ENCODE results near the gene SUFU. TPM values are rescaled to one million over a fixed set of nuclear protein-coding genes. Genes with fewer than 3 reads are reported as not detected.
A peak's percentile ranks its signal among the peaks of the same experiment; 100 is the strongest.
"Not testable (repeated sequence)": the region's sequence is repeated elsewhere in the genome, so short reads cannot be mapped to it uniquely, and the experiment has no call there.

SUFU gene
- total RNA-seq, result 10 to 100 TPM in 1 of 2 donors, 1 to 10 TPM in 1; 6.8 to 10.9 TPM

DNA sequence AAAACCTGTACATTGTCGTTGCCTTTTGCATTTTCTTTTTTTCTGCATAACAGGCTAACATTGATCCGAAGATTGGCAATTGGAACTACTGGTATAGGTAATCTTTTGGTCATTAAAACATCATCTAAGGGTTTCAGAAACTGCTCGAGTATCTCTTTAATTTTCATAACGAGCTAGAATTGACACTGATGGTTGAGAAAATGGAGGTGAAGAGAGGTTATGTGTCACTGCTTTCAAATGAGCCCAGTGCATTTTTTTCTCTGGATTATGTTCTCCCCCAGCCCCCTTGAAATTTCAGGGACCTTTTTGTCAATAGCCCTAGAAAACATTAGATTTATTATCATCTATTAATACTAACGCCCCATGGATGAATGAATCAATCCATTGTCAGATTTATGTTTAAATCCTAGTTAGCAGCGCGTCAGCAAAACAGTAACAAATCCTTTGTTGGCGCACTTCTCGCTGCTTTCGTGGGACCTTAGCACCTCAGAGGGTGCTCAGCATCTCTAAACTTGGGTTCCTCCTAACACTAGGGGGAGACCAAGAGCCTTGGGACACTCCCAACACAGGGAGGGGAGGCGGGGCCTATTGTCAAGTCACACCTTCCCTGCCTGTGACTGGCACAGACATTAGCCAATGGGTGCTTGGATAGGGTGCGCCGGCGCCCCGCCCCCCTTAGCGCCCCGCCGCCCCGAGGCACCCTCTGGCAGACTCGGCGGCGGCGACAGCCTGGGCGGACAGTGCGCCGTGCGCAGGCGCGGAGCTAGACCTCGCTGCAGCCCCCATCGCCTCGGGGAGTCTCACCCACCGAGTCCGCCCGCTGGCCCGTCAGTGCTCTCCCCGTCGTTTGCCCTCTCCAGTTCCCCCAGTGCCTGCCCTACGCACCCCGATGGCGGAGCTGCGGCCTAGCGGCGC is at the start of gene SUFU:
TSS of gene SUFU (plus strand) at position 709 of the 915 bp plus-strand sequence. CDS start at position 890, 181 bp downstream.
- peaks cover 17 to 29% of the 10 kb centered on the region in 2 donors for H3K4me1 Mint-ChIP-seq (ENCODE audit: low read depth in 2 of 2)

DNA sequence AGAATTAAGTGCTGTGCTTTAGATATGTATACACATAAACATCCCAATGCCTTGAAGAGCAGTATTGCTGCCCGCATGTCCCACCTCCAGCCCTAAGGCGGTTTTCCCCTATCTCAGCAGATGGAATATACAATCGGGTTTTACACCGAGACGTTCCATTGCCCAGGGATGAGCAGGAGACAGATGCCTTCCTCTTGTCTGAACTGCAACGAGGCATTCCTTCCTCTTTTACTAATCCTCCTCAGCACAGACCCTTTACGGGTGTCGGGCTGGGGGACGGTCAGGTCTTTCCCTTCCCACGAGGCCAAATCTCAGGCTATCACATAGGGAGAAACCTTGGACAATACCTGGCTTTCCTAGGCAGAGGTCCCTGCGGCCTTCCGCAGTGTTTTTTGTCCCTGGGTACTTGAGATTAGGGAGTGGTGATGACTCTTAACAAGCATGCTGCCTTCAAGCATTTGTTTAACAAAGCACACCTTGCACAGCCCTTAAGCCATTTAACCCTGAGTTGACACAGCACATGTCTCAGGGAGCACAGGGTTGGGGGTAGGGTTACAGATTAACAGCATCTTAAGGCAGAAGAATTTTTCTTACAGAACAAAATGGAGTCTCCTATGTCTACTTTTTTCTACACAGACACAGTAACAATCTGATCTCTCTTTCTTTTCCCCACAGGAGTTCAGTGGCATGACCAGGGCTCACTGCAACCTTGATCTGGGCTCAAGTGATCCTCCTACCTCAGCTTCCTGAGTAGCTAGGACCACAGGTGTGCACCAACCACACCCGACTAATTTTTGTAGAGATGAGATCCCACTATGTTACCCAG is 48.9 kb upstream of the SUFU start:
- H3K36me3 Mint-ChIP-seq; H3K4me3 Mint-ChIP-seq; H3K27me3 Mint-ChIP-seq; DNase-seq (ENCODE audit: low spot score); ATAC-seq; H3K27ac Mint-ChIP-seq; H3K9me3 Mint-ChIP-seq: not testable (repeated sequence)
- peaks cover 14 to 18% of the 10 kb centered on the region in 2 donors for H3K4me1 Mint-ChIP-seq (ENCODE audit: low read depth in 2 of 2)

More for the DNA sequence above, at the start of gene SUFU:
- ATAC-seq, result peak; percentile 89 to 91
- peak; percentile 98 for DNase-seq (ENCODE audit: low spot score)
- no peaks in the 10 kb centered on the region for H3K36me3 Mint-ChIP-seq
- H3K27ac Mint-ChIP-seq, result peak within 1 kb of the TSS in 1 of 2 donors; percentile 80
- no peak within 1 kb of the TSS for H3K4me3 Mint-ChIP-seq
- no peaks in the 10 kb centered on the region for H3K9me3 Mint-ChIP-seq
- no peaks in the 10 kb centered on the region for H3K27me3 Mint-ChIP-seq

DNA sequence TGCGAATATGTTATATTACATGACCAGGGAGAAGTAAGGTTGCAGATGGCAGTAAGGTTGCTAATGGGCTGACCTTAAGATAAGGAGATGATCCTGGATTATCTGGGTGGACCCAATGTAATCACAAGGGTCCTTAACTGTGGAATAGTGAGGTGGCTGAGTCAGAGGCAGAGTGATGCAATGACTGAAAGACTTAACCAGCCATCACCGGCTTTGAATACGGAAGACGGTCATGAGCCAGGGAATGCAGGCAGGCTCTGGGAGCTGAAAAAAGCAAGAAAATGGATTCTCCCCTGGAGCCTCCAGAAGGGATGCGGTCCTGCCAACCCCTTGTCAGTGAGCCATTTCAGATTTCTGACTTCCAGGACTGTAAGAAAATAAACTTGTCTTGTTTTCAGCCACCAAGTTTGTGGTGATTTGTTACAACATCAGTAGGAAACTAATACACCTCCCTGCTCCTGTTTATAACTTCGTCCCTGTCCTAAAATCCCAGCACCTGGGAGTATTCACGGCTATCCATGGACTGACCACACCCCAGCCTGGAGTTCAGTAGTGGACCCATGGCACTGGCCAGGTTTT is 47.8 kb upstream of the SUFU start:
- Mint-ChIP-seq H3K27me3 (no peaks in the 10 kb centered on the region), H3K36me3 (peaks cover 7% of the 10 kb centered on the region), H3K27ac (peak overlapping the region in 1 of 2 donors; percentile 33), H3K4me1 (ENCODE audit: low read depth in 2 of 2) (peaks cover 19 to 20% of the 10 kb centered on the region in 2 donors), H3K4me3 (no peak overlapping the region), H3K9me3 (no peaks in the 10 kb centered on the region)
- no peak for DNase-seq (ENCODE audit: low spot score)
- no peak for ATAC-seq

DNA sequence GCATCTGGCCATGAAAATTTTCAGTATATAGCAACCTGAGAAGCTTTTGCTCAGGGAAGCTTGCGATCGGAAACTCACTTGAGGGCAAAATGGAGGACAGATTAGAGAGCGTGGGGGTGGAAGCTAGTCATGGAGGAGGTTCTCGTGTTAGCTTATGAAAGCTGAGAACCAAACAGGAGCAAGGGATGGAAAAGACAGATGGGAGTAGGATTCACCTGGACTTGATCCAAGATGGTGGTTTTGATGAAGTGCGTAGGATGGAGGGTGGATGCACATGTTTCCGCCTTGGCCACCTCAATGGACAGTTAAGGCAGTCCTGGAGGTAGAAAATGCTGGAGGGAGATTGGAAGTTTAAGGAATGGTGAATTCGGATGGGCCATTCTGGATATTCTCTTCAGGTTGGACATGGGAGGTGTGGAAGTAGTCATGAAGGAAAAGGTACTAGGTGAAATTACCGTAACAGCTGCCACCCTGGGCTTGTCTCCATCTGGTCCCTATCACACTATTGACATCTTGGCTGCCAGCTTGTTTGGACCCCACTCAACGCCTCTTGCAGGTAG is 46.1 kb upstream of the SUFU start:
- H3K27ac Mint-ChIP-seq, result no peak overlapping the region
- no peaks in the 10 kb centered on the region for H3K9me3 Mint-ChIP-seq
- no peak for DNase-seq (ENCODE audit: low spot score)
- peaks cover 6% of the 10 kb centered on the region for H3K36me3 Mint-ChIP-seq
- peaks cover 26 to 32% of the 10 kb centered on the region in 2 donors for H3K4me1 Mint-ChIP-seq (ENCODE audit: low read depth in 2 of 2)
- no peaks in the 10 kb centered on the region for H3K27me3 Mint-ChIP-seq
- ATAC-seq, result no peak
- no peak overlapping the region for H3K4me3 Mint-ChIP-seq

DNA sequence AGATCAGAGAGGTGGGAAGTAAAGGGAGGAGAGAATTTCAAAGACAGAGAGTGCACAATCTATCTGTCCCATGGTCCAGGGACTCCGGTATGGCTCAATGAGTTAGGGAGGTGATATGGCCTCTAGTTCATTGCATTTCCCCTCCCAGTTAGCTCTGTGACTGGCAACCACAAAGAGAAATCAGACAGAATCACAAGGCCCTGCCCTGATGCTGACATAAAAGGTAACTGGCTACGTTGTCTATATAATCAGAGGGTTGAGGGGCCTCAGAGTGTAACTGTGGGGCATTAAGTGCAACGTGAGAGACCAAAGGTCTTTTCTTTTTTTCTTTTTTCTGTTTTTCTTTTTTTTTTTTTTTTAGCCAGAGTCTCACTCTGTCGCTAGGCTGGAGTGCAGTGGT is 45.1 kb upstream of the SUFU start:
- peak overlapping the region in 1 of 2 donors; percentile 6 for H3K27ac Mint-ChIP-seq
- no peak overlapping the region for H3K4me3 Mint-ChIP-seq
- peaks cover 25 to 28% of the 10 kb centered on the region in 2 donors for H3K4me1 Mint-ChIP-seq (ENCODE audit: low read depth in 2 of 2)
- no peaks in the 10 kb centered on the region for H3K27me3 Mint-ChIP-seq
- no peak for ATAC-seq
- DNase-seq (ENCODE audit: low spot score), result no peak
- no peaks in the 10 kb centered on the region for H3K36me3 Mint-ChIP-seq
- no peaks in the 10 kb centered on the region for H3K9me3 Mint-ChIP-seq

DNA sequence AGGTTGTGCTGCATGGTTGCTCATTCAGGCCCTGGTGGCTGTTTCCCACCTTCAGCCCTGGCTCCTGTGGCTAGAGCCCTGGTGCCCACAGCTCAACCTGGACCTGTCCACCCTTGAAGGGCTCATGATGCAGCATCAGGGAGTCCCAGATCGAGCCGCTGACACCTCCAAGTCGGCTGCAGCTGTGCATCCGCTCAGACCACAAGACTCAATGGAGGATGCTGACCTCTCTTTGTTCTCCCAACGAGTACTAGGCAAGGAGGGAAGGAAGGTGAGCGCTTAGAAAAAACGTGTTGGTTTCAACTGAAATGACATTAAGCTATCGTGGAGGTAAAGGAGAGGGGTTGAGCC is 43.0 kb upstream of the SUFU start:
- ATAC-seq, result peak; percentile 39 to 63
- H3K4me1 Mint-ChIP-seq (ENCODE audit: low read depth in 2 of 2), result peaks cover 25 to 28% of the 10 kb centered on the region in 2 donors
- no peak for DNase-seq (ENCODE audit: low spot score)
- no peaks in the 10 kb centered on the region for H3K9me3 Mint-ChIP-seq
- H3K27me3 Mint-ChIP-seq, result no peaks in the 10 kb centered on the region
- no peaks in the 10 kb centered on the region for H3K36me3 Mint-ChIP-seq
- peak overlapping the region; percentile 95 for H3K4me3 Mint-ChIP-seq
- peak overlapping the region; percentile 89 to 94 for H3K27ac Mint-ChIP-seq

DNA sequence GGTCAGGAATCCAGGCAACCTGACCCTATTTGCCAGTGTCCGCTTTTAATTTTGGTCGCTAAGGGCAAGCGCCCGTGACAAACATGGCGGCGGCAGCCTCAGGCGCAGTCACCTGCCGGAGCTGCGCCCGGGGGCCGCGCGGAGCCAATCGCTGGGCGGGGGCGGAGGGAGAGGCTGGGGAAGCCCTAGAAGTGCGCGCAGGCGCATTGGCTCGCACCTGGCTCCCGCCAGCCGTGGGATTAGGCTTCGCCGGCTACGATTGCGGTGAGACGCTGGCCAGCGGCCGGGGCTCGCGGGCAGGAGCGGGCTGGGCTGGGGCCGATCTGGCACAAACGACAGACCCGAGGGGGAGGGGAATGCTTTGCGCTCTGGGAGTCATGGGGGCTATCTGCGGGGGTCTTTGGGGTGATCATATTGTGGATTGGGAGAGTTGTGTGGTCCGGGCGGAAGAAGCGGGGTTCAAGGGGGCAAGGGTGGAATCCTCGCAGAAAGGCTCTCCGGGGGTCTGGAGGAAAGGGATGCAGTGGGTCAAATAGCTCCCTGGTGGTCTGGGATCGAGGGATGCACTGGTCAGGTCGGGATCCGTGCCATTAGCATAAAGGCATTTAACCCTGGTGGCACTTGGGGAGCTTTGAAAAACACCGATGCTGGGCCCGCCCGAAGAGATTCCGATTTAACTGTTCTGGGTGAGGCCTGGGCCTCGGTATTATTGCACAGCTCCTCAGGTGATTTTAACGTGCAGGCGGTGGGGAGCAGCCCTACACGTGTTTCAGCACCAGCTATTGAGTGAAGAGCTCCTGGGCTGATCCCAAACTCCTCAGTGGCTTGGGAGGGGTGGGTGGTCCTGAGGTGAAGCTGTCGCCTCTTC is 42.4 kb upstream of the SUFU start:
- no peaks in the 10 kb centered on the region for H3K36me3 Mint-ChIP-seq
- ATAC-seq (peak; percentile 98), DNase-seq (ENCODE audit: low spot score) (peak; percentile 97)
- no peaks in the 10 kb centered on the region for H3K27me3 Mint-ChIP-seq
- H3K27ac Mint-ChIP-seq, result peak overlapping the region; percentile 89 to 94
- peak overlapping the region; percentile 95 for H3K4me3 Mint-ChIP-seq
- H3K9me3 Mint-ChIP-seq, result no peaks in the 10 kb centered on the region
- peaks cover 25 to 28% of the 10 kb centered on the region in 2 donors for H3K4me1 Mint-ChIP-seq (ENCODE audit: low read depth in 2 of 2)

DNA sequence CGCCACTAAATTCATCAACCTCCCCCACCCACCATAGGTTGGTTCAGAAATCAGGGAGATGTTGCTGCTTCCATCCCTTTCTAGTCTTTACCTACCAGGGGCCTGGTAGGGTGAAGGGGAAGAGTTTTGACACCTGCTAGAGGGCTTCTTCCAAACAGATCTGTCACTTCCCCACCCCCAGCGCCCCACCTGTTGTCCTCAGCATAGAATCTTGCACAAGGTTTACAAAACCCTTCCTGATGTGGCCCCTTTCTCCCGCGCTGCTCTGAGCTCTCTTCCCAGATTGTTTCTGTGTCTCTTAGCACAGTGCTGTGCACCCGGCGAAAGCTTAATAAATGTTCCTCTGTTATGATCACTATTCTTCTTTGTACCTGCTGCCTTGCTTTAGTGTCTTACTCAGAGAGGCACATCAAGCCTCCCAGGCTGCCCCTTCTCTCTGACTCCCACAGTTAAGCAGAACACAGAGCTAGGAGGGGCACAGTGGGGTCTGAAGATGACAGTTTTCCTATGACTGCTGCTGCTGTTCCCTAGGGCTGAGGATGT is 41.2 kb upstream of the SUFU start:
- Mint-ChIP-seq H3K4me1 (ENCODE audit: low read depth in 2 of 2) (peaks cover 28% of the 10 kb centered on the region in 2 donors), H3K27ac (peak overlapping the region in 1 of 2 donors; percentile 25), H3K36me3 (no peaks in the 10 kb centered on the region), H3K27me3 (no peaks in the 10 kb centered on the region), H3K4me3 (peak overlapping the region; percentile 95), H3K9me3 (no peaks in the 10 kb centered on the region)
- DNase-seq (ENCODE audit: low spot score) (no peak), ATAC-seq (no peak)

DNA sequence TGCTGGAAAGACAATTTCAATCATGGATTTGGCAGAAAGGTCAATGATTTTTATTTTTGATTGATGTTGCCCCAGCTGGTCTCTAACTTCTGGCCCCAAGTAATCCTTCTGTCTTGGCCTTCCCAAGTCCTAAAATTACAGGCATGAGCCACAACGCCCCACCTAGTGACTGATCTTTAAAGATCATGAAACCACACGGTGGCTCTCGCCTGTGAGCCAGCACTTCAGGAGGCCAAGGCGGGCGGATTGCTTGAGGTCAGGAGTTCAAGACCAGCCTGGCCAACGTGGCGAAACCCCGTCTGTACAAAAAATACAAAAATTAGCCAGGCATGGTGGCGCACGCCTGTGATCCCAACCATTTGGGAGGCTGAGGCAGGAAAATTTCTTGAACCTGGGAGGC is 39.8 kb upstream of the SUFU start:
- no peak for DNase-seq (ENCODE audit: low spot score)
- no peak overlapping the region for H3K27ac Mint-ChIP-seq
- no peaks in the 10 kb centered on the region for H3K9me3 Mint-ChIP-seq
- H3K4me1 Mint-ChIP-seq (ENCODE audit: low read depth in 2 of 2), result peaks cover 30 to 31% of the 10 kb centered on the region in 2 donors
- H3K27me3 Mint-ChIP-seq, result no peaks in the 10 kb centered on the region
- H3K4me3 Mint-ChIP-seq, result no peak overlapping the region
- H3K36me3 Mint-ChIP-seq, result no peaks in the 10 kb centered on the region
- no peak for ATAC-seq

DNA sequence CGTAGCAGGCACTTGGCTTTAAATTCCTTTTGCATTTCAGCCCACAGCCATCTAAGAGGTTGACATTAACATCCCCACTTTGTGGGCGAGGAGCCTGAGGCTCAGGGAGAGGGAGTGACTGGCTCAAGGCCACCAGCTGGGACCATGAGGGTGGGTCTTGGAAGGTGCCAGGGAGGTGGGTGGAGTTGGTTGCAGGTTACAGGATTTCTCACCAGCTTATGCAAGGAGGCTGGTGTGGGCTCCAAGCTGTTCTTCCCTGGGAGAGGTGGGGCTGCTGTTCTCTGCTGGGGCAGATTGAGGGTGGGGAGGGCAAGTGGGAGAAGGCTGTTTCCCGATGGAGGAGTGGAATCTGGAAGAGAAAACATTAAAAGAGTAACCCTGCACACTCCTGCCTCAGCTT is 38.3 kb upstream of the SUFU start:
- DNase-seq (ENCODE audit: low spot score) (no peak), ATAC-seq (no peak)
- Mint-ChIP-seq H3K36me3 (no peaks in the 10 kb centered on the region), H3K4me1 (ENCODE audit: low read depth in 2 of 2) (peaks cover 31 to 35% of the 10 kb centered on the region in 2 donors), H3K4me3 (no peak overlapping the region), H3K9me3 (no peaks in the 10 kb centered on the region), H3K27me3 (no peaks in the 10 kb centered on the region), H3K27ac (peak overlapping the region in 1 of 2 donors; percentile 27)

DNA sequence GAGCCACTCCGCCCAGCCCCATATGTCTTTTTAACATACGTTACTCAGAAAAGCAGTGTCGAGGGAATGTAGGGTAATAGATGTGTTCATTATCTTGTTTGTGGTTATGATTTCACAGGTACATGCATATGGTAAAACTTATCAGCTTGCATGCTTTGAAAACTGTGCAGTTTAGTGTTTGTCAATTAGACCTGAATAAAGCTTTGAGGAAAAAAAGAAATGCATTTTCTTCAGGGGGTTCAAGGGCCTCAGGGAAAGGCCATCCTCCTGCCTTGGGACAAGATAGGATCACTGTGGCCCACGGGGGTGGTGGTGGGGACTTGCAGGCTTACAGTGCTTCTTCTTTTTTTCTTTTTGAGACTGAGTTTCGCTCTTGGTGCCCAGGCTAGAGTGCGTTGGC is 36.5 kb upstream of the SUFU start:
- no peaks in the 10 kb centered on the region for H3K36me3 Mint-ChIP-seq
- no peak for DNase-seq (ENCODE audit: low spot score)

DNA sequence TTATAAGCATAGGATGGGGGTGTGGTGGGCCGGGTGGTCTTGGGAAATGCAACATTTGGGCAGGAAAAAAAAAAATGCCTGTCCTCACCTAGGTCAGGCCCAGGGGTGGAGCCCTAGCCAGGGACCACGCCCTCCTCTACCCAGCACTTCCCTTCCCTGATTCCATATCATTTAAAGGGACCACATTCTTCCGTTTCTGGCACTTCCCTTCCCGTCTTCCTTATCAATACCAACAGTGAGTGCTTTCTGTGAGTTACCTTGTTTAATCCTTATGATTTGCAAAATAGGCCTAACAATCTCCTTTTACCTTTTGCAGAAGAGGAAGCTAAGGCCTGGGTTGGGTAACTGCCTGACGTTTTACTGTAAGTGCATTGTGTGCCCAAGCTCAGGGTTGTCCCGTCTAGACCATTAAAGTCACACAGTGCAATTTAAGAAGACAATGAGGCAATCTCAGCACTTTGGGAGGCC is 35.8 kb upstream of the SUFU start:
- Mint-ChIP-seq H3K9me3 (no peaks in the 10 kb centered on the region), H3K4me1 (ENCODE audit: low read depth in 2 of 2) (peaks cover 8 to 15% of the 10 kb centered on the region in 2 donors), H3K27me3 (no peaks in the 10 kb centered on the region), H3K4me3 (no peak overlapping the region), H3K27ac (no peak overlapping the region), H3K36me3 (no peaks in the 10 kb centered on the region)
- DNase-seq (ENCODE audit: low spot score) (no peak), ATAC-seq (no peak)

More for the DNA sequence above, 36.5 kb upstream of the SUFU start:
- no peak for ATAC-seq
- H3K27me3 Mint-ChIP-seq, result no peaks in the 10 kb centered on the region
- H3K9me3 Mint-ChIP-seq, result no peaks in the 10 kb centered on the region
- no peak overlapping the region for H3K27ac Mint-ChIP-seq
- H3K4me1 Mint-ChIP-seq (ENCODE audit: low read depth in 2 of 2), result peaks cover 14 to 18% of the 10 kb centered on the region in 2 donors
- H3K4me3 Mint-ChIP-seq, result no peak overlapping the region
